ENCODE data around the gene CCDC39. TPM values are rescaled to one million over a fixed set of nuclear protein-coding genes. Genes with fewer than 3 reads are reported as not detected.

CCDC39 gene
- total and polyA plus RNA-seq, 2 of the 4 experiments (the other 2 are of a cell fraction) = not detected

DNA sequence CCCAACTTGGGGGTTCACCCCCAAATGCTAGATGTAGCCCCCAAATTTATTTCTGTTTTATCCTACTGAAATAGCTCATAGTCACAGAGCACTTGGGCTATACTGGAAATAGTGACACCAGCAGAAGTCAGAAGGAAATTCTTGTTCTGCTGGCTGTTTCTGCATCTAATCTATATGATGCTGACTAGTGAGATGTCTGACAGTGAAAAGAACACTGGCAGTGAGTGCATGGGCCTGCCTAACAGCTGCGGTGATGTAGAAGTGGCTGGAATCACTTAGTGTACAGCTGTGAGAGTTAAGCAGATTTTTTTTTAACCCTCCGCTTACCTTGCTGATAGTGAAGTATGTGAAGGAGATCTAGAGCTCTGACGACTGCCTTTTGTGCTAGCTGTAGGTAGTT lies 63.3 kb downstream of the CCDC39 start:
- ChIA-PET CTCF (no interaction called here), POLR2A (ENCODE audit: unreplicated experiment) (interaction anchor here (1.0 to 1.3 kb wide), 2 partner anchors 11 to 14 kb away, joined by 3 to 4 read pairs; no protein-coding TSS in a partner anchor)
- no peak overlapping the region for H2AFZ ChIP-seq (replicated peaks; ENCODE audit: low read length, poor library complexity)
- DNase-seq (no peak), ATAC-seq (ENCODE audit: low read depth) (no peak)
- peaks cover 14% of the 10 kb centered on the region for H3K36me3 ChIP-seq (ENCODE audit: control insufficient read depth, insufficient read depth, low read length)
- H2AK9ac ChIP-seq (replicated peaks; ENCODE audit: low read depth, low read length, poor library complexity) = no peak overlapping the region
- H4K91ac ChIP-seq (ENCODE audit: insufficient read depth, low read depth, low read length) = no peak overlapping the region
- H3K4me3 ChIP-seq (ENCODE audit: insufficient read depth, low read depth, low read length) = no peak overlapping the region
- BruUV-seq (replicated peaks) = no TSS peak
- no peak overlapping the region for H3K9ac ChIP-seq (ENCODE audit: low read depth, low read length)
- WGBS, 2 experiments (ENCODE audit: extremely low coverage in 2 of 2, insufficient read length in 1 of 2) = 0% methylated on average over 1 of the region's 3 CpGs; no CpG with 5 or more reads in 1 of the 2 experiments
- H4K5ac ChIP-seq (ENCODE audit: low read depth, low read length) = no peak overlapping the region
- no peak overlapping the region for H3K4me2 ChIP-seq (ENCODE audit: low read depth, low read length)
- no peak overlapping the region for H2BK20ac ChIP-seq (ENCODE audit: low read depth, low read length)
- H4K20me1 ChIP-seq (ENCODE audit: insufficient read depth, low read length) = no peaks in the 10 kb centered on the region
- H3K79me1 ChIP-seq (ENCODE audit: low read depth in 1 of 2, low read length in 2 of 2) = no peaks in the 10 kb centered on the region; a peak in 1 of 4 replicates
- no peak overlapping the region for H3K4ac ChIP-seq (ENCODE audit: low read depth, low read length)
- H3K18ac ChIP-seq (ENCODE audit: low read depth, low read length) = no peak overlapping the region
- no peak overlapping the region for H4K8ac ChIP-seq (ENCODE audit: low read depth in 2 of 2, low read length in 2 of 2)
- H3K4me1 ChIP-seq (ENCODE audit: control insufficient read depth, insufficient read depth, low read length) = no peaks in the 10 kb centered on the region
- no peak overlapping the region for H3K27ac ChIP-seq (ENCODE audit: insufficient read depth, low read length)
- H2AK5ac ChIP-seq (ENCODE audit: low read depth, low read length) = no peak overlapping the region
- H3K27me3 ChIP-seq (ENCODE audit: control insufficient read depth, insufficient read depth, low read length) = no peaks in the 10 kb centered on the region
- dilution Hi-C loops (cut with HindIII; ENCODE audit: low sequenced_read_pairs, unreplicated experiment) (no loop called here), in situ Hi-C loops (cut with MboI; ENCODE audit: low sequenced_read_pairs) (loop anchor here (25.0 kb wide), 1 partner anchor 804 kb away; no protein-coding TSS in a partner anchor), intact Hi-C loops (cut with micrococcal nuclease) (loop anchor here (10.0 kb wide), 1 partner anchor 359 kb away; no protein-coding TSS in a partner anchor)
- no peak overlapping the region for H3K23ac ChIP-seq (ENCODE audit: low read depth, low read length)
- no peak for TF ChIP-seq SMC3 (IDR thresholded peaks at IDR 0.05; ENCODE audit: low read depth, low read length)
- no peak for TF ChIP-seq RFX5 (IDR thresholded peaks at IDR 0.05; ENCODE audit: low read depth, low read length)
- TF ChIP-seq CHD1 (IDR thresholded peaks at IDR 0.05; ENCODE audit: low read depth, low read length) = no peak
- no peak for TF ChIP-seq FOS (IDR thresholded peaks at IDR 0.05; ENCODE audit: low read depth, low read length)
- no peak for TF ChIP-seq MAFK (IDR thresholded peaks at IDR 0.05; ENCODE audit: low read depth, low read length)
- TF ChIP-seq CEBPB (IDR thresholded peaks at IDR 0.05; ENCODE audit: low read depth, low read length) = no peak
- TF ChIP-seq, protein P1, sequence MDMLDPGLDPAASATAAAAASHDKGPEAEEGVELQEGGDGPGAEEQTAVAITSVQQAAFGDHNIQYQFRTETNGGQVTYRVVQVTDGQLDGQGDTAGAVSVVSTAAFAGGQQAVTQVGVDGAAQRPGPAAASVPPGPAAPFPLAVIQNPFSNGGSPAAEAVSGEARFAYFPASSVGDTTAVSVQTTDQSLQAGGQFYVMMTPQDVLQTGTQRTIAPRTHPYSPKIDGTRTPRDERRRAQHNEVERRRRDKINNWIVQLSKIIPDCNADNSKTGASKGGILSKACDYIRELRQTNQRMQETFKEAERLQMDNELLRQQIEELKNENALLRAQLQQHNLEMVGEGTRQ (IDR thresholded peaks at IDR 0.05; ENCODE audit: low read depth, low read length) = no peak
- no peak for TF ChIP-seq POLR2A (IDR thresholded peaks at IDR 0.05; ENCODE audit: low read depth, low read length)
- TF ChIP-seq NFE2L2 (IDR thresholded peaks at IDR 0.05; ENCODE audit: low read depth, low read length) = no peak
- TF ChIP-seq, protein P2, sequence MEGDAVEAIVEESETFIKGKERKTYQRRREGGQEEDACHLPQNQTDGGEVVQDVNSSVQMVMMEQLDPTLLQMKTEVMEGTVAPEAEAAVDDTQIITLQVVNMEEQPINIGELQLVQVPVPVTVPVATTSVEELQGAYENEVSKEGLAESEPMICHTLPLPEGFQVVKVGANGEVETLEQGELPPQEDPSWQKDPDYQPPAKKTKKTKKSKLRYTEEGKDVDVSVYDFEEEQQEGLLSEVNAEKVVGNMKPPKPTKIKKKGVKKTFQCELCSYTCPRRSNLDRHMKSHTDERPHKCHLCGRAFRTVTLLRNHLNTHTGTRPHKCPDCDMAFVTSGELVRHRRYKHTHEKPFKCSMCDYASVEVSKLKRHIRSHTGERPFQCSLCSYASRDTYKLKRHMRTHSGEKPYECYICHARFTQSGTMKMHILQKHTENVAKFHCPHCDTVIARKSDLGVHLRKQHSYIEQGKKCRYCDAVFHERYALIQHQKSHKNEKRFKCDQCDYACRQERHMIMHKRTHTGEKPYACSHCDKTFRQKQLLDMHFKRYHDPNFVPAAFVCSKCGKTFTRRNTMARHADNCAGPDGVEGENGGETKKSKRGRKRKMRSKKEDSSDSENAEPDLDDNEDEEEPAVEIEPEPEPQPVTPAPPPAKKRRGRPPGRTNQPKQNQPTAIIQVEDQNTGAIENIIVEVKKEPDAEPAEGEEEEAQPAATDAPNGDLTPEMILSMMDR (conservative IDR thresholded peaks at IDR 0.05; ENCODE audit: low read depth, low read length) = no peak
- TF ChIP-seq BHLHE40 (IDR thresholded peaks at IDR 0.05; ENCODE audit: low read depth, low read length) = no peak
- no peak for TF ChIP-seq MXI1 (IDR thresholded peaks at IDR 0.05; ENCODE audit: borderline replicate concordance, low read depth, low read length)
- no peak for TF ChIP-seq MAZ (IDR thresholded peaks at IDR 0.05; ENCODE audit: borderline replicate concordance, low read depth, low read length)
- TF ChIP-seq RCOR1 (IDR thresholded peaks at IDR 0.05; ENCODE audit: insufficient replicate concordance, low read length) = no peak
- TF ChIP-seq, protein P3, sequence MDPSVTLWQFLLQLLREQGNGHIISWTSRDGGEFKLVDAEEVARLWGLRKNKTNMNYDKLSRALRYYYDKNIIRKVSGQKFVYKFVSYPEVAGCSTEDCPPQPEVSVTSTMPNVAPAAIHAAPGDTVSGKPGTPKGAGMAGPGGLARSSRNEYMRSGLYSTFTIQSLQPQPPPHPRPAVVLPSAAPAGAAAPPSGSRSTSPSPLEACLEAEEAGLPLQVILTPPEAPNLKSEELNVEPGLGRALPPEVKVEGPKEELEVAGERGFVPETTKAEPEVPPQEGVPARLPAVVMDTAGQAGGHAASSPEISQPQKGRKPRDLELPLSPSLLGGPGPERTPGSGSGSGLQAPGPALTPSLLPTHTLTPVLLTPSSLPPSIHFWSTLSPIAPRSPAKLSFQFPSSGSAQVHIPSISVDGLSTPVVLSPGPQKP (IDR thresholded peaks at IDR 0.05; ENCODE audit: borderline replicate concordance, low read depth, low read length) = no peak
- no peak overlapping the region for H2BK120ac ChIP-seq (ENCODE audit: low read depth, low read length)
- no peak overlapping the region for H2BK15ac ChIP-seq (ENCODE audit: low read depth, low read length)
- H3K14ac ChIP-seq (replicated peaks; ENCODE audit: low read depth, low read length) = no peak overlapping the region
- no peak overlapping the region for H2BK5ac ChIP-seq (ENCODE audit: low read depth, low read length, poor library complexity, severe bottlenecking)
- H3K56ac ChIP-seq (ENCODE audit: extremely low read depth, insufficient read depth, low read length) = no peak overlapping the region
- no peaks in the 10 kb centered on the region for H3K9me1 ChIP-seq (ENCODE audit: insufficient read depth, low read length)
- no peaks in the 10 kb centered on the region for H3K9me3 ChIP-seq (ENCODE audit: control insufficient read depth, insufficient read depth, low read length)
